Measurements from ENCODE around the gene NCAPH2. TPM values are rescaled to one million over a fixed set of nuclear protein-coding genes. Genes with fewer than 3 reads are reported as not detected.

NCAPH2 gene
- total RNA-seq, 4 donors from 2014 or later, result 27.7 to 48.2 (median 29.5) TPM

GRCh38 chr22:50474710-50475651 is 33.0 kb upstream of the NCAPH2 start, which contains the start of gene SBF1:
Gene SBF1, minus strand, starts transcription at chr22:50475035. Its CDS starts 195 bp downstream, at chr22:50474840.
- DNase-seq (ENCODE audit: low spot score) (peak; percentile 82), ATAC-seq (ENCODE audit: low FRiP score) (peak; percentile 97)
- TF ChIP-seq CTCF (IDR thresholded peaks at IDR 0.05), result no peak

GRCh38 chr22:50475652-50476002 is 32.4 kb upstream of the NCAPH2 start:
- ATAC-seq (ENCODE audit: low FRiP score), result no peak
- no peak for DNase-seq (ENCODE audit: low spot score)

GRCh38 chr22:50476868-50477267 is 31.2 kb upstream of the NCAPH2 start:
- no peak for ATAC-seq (ENCODE audit: low FRiP score)
- TF ChIP-seq CTCF (IDR thresholded peaks at IDR 0.05), result no peak
- no peak for DNase-seq (ENCODE audit: low spot score)

More at GRCh38 chr22:50475652-50476002, 32.4 kb upstream of the NCAPH2 start:
- no peak for TF ChIP-seq CTCF (IDR thresholded peaks at IDR 0.05)

- DNase-seq (ENCODE audit: low spot score) (no peak), ATAC-seq (ENCODE audit: low FRiP score) (no peak)
- no peak for TF ChIP-seq CTCF (IDR thresholded peaks at IDR 0.05)
Observed at GRCh38 chr22:50477923-50478322, 30.1 kb upstream of the NCAPH2 start.

GRCh38 chr22:50479721-50480120 is 28.3 kb upstream of the NCAPH2 start:
- TF ChIP-seq CTCF (IDR thresholded peaks at IDR 0.05), result no peak
- no peak for DNase-seq (ENCODE audit: low spot score)
- ATAC-seq (ENCODE audit: low FRiP score), result no peak

GRCh38 chr22:50481045-50481439 is 27.0 kb upstream of the NCAPH2 start:
- TF ChIP-seq CTCF (IDR thresholded peaks at IDR 0.05), result no peak
- DNase-seq (ENCODE audit: low spot score) (no peak), ATAC-seq (ENCODE audit: low FRiP score) (no peak)
